Adrenal gland (tissue), 12 donors: Measurements from ENCODE around the gene GRID1. TPM values are rescaled to one million over a fixed set of nuclear protein-coding genes. Genes with fewer than 3 reads are reported as not detected.

Source experiments
- DNase-seq, 7 donors: peaks; one replicate each; pipeline ENCODE4 v3.0.0-alpha.2; 2019 to 2020
- H3K27ac ChIP-seq, 5 donors: fragments of 200-600 bp; sonication (generic) in 4 of 5; 1 replicate in 3 of 5; 2 replicates in 2 of 5; pipeline versions ENCODE4 v1.5.1 to v1.8.0; 2016 to 2020; ENCODE audit warnings: mild to moderate bottlenecking in 1 of 5
- H3K27me3 ChIP-seq: fragments of 200-600 bp; 2 replicates; pipeline ENCODE4 v1.8.0; 2021
- H3K36me3 ChIP-seq, 2 donors: fragments of 200-600 bp; replicated peaks in 1 of 2; 1 replicate in 1 of 2; 2 replicates in 1 of 2; pipeline versions ENCODE4 v1.5.1 to v1.8.0; 2018 to 2022
- H3K4me1 ChIP-seq, 2 donors: fragments of 200-600 bp; replicated peaks in 1 of 2; 1 replicate in 1 of 2; 2 replicates in 1 of 2; pipeline versions ENCODE4 v1.5.1 to v1.8.0; 2018 to 2021
- H3K4me3 ChIP-seq, 4 donors: fragments of 200-600 bp; sonication (generic) in 3 of 4; one replicate each; pipeline ENCODE4 v1.5.1; 2016 to 2018
- H3K9me3 ChIP-seq, 3 donors: fragments of 200-600 bp; sonication (generic) in 1 of 3; replicated peaks in 1 of 3; 1 replicate in 2 of 3; 2 replicates in 1 of 3; pipeline versions ENCODE4 v1.5.1 to v1.8.0; 2016 to 2021
- CTCF ChIP-seq, 6 experiments: fragments of 450-650 bp in 4 of 6; fragments of 200-600 bp in 2 of 6; sonication (generic) in 1 of 6; IDR thresholded peaks; 1 replicate in 5 of 6; 2 replicates in 1 of 6; pipeline versions ENCODE4 v1.5.1 to v1.8.0; 2016 to 2021; ENCODE audit warnings: antibody characterized with exemption in 6 of 6, mild to moderate bottlenecking in 2 of 6, moderate library complexity in 1 of 6
- POLR2A ChIP-seq, 2 donors: fragments of 450-650 bp; IDR thresholded peaks; one replicate each; pipeline ENCODE4 v1.6.1; 2017; ENCODE audit warnings: antibody characterized with exemption in 2 of 2, mild to moderate bottlenecking in 2 of 2, moderate library complexity in 1 of 2
- WGBS, 4 donors: extraction: QIAGEN DNeasy Blood & Tissue Kit in 2 of 4; methylation state at CpG; one replicate each; pipeline versions ENCODE4 v1.1.5 to v1.1.7; 2013 to 2017; 5-methylcytosine and 5-hydroxymethylcytosine counted together
- intact Hi-C, 2 donors: fragments of 100-400 bp; cut with DNase I; formaldehyde crosslinking; loops; one replicate each; pipeline versions ENCODE4 v1.14.1 to v1.15.0; 2022 to 2023
- polyA plus RNA-seq, 3 donors: library from polyadenylated mRNA; stranded (reverse); fragments of 200-250 nt in 2 of 3; fragments of 350-450 nt in 1 of 3; fragmentation: Illumina TruSeq in 1 of 3; extraction: RNeasy Lipid Tissue Mini Kit (QIAGEN cat#74804) in 1 of 3; gene quantifications; one replicate each; pipeline ENCODE4 v1.2.3, GENCODE V29; 2013 to 2014
- total RNA-seq, 9 donors: library from RNA; depleted of rRNA in 4 of 9; stranded (reverse); fragments of >200 nt in 4 of 9; fragments of 120-200 nt in 1 of 9; fragmentation: NEBNext Ultra II Directional in 1 of 9; extraction: Animal tissue kit (Norgen Biotek cat#: 25700) in 1 of 9; gene quantifications; one replicate each; pipeline versions ENCODE4 v1.1.0 to v1.2.4, GENCODE V29; 2013 to 2023
- donor health status: healthy with polysubstance abuse.
- donor health status: Bipolar disorder and iron deficiency.
- donor health status: DM: yes; HTN: yes; CAD: no.
- donor health status: DM: no; HTN: no; CAD: no.
- donor health status: DM: no; HTN: no; CAD: no.
- donor health status: DM: yes; HTN: yes; CAD: no.

The GRID1 gene
- total and polyA plus RNA-seq, 12 donors: 2.2 to 8.0 (median 4.1) TPM

GRCh38 chr10:85643845-85644525 lies 722.6 kb downstream of the GRID1 start:
- peaks cover 7 to 10% of the 10 kb centered on the region in 2 donors for H3K4me1 ChIP-seq

GRCh38 chr10:85643171-85643844 lies 723.3 kb downstream of the GRID1 start:
- intact Hi-C loops: no loop called here
- peak overlapping the region in 1 of 5 donors; percentile 45 for H3K27ac ChIP-seq
- 77 to 90% (median 86%) methylated on average over 4 of the region's 4 CpGs for WGBS, 4 donors

More at GRCh38 chr10:85643845-85644525, 722.6 kb downstream of the GRID1 start:
- Histone ChIP-seq H3K36me3 (no peaks in the 10 kb centered on the region), H3K9me3 (no peaks in the 10 kb centered on the region), H3K4me3 (no peak overlapping the region), H3K27me3 (no peaks in the 10 kb centered on the region), H3K27ac (no peak overlapping the region)
- no peak for DNase-seq
- intact Hi-C loops: no loop called here
- WGBS, 4 donors: 88 to 92% (median 90%) methylated on average over 6 of the region's 6 CpGs
- TF ChIP-seq POLR2A (IDR thresholded peaks at IDR 0.05) (no peak), CTCF (IDR thresholded peaks at IDR 0.05) (no peak)

GRCh38 chr10:85642421-85643170 lies 724.0 kb downstream of the GRID1 start:
- Histone ChIP-seq H3K27me3 (no peaks in the 10 kb centered on the region), H3K36me3 (no peaks in the 10 kb centered on the region), H3K4me1 (peaks cover 7 to 10% of the 10 kb centered on the region in 2 donors), H3K9me3 (no peaks in the 10 kb centered on the region), H3K4me3 (no peak overlapping the region), H3K27ac (peak overlapping the region in 2 of 5 donors; percentile 16 to 45)
- no peak for DNase-seq
- 35 to 50% (median 42%) methylated on average over 4 of the region's 4 CpGs for WGBS, 4 donors
- intact Hi-C loops: no loop called here
- TF ChIP-seq POLR2A (IDR thresholded peaks at IDR 0.05): no peak
- no peak for TF ChIP-seq CTCF (IDR thresholded peaks at IDR 0.05)

More at GRCh38 chr10:85643171-85643844, 723.3 kb downstream of the GRID1 start:
- Histone ChIP-seq H3K4me3 (no peak overlapping the region), H3K4me1 (peaks cover 7 to 10% of the 10 kb centered on the region in 2 donors), H3K36me3 (no peaks in the 10 kb centered on the region), H3K27me3 (no peaks in the 10 kb centered on the region), H3K9me3 (no peaks in the 10 kb centered on the region)
- DNase-seq: no peak
- no peak for TF ChIP-seq POLR2A (IDR thresholded peaks at IDR 0.05)
- TF ChIP-seq CTCF (IDR thresholded peaks at IDR 0.05): no peak

GRCh38 chr10:85642082-85642420 lies 724.5 kb downstream of the GRID1 start:
- DNase-seq: no peak
- H3K4me1 ChIP-seq: peaks cover 7 to 10% of the 10 kb centered on the region in 2 donors
- peak overlapping the region in 2 of 5 donors; percentile 16 to 45 for H3K27ac ChIP-seq
- H3K27me3 ChIP-seq: no peaks in the 10 kb centered on the region
- intact Hi-C loops: no loop called here
- TF ChIP-seq POLR2A (IDR thresholded peaks at IDR 0.05) (no peak), CTCF (IDR thresholded peaks at IDR 0.05) (no peak)
- no peaks in the 10 kb centered on the region for H3K36me3 ChIP-seq
- 20 to 67% (median 57%) methylated on average over 1 of the region's 1 CpG for WGBS, 4 donors
- no peak overlapping the region for H3K4me3 ChIP-seq
- H3K9me3 ChIP-seq: no peaks in the 10 kb centered on the region
